ENCODE measurements around the gene CCDC106. TPM values are rescaled to one million over a fixed set of nuclear protein-coding genes. Genes with fewer than 3 reads are reported as not detected.

The CCDC106 gene
- total and polyA plus RNA-seq, 4 donors: 7.2 to 19.0 (median 10.5) TPM

- intact Hi-C loops (cut with DNase I): loop anchor here in 1 of 2 donors (10.0 kb wide), 1 partner anchor 468 kb away; the partner anchor contains the start of gene ZNF787
- WGBS, 2 donors: 52 to 53% methylated on average over 18 of the region's 18 CpGs
- Histone ChIP-seq H3K36me3 (ENCODE audit: control insufficient read depth in 1 of 2, insufficient read depth in 2 of 2, low read length in 1 of 2) (peaks cover 0 to 2% of the 10 kb centered on the region in 2 donors), H3K9me3 (ENCODE audit: control insufficient read depth, low read length) (no peaks in the 10 kb centered on the region), H3K27me3 (ENCODE audit: control insufficient read depth in 1 of 2, insufficient read depth in 2 of 2, low read length in 1 of 2) (no peaks in the 10 kb centered on the region), H3K4me1 (ENCODE audit: control insufficient read depth in 1 of 2, insufficient read depth in 2 of 2, low read length in 2 of 2) (peaks cover 0 to 6% of the 10 kb centered on the region in 2 donors), H3K27ac (ENCODE audit: low read depth in 1 of 2, low read length in 2 of 2) (no peak overlapping the region), H3K4me3 (ENCODE audit: low read length in 2 of 2) (no peak overlapping the region)
- no peak for ATAC-seq (ENCODE audit: low FRiP score)
- DNase-seq: no peak
Measured at GRCh38 chr19:55656988-55657747, 9.2 kb downstream of the CCDC106 start.

- no peaks in the 10 kb centered on the region for H3K9me3 ChIP-seq (ENCODE audit: control insufficient read depth, low read length)
- intact Hi-C loops (cut with DNase I): loop anchor here in 1 of 2 donors (10.0 kb wide), 1 partner anchor 466 kb away; the partner anchor contains the start of gene ZNF787
- peaks cover 0 to 6% of the 10 kb centered on the region in 2 donors for H3K4me1 ChIP-seq (ENCODE audit: control insufficient read depth in 1 of 2, insufficient read depth in 2 of 2, low read length in 2 of 2)
- WGBS, 2 donors: 90 to 91% methylated on average over 37 of the region's 37 CpGs
- no peak for ATAC-seq (ENCODE audit: low FRiP score)
- DNase-seq: no peak
- no peak overlapping the region for H3K4me3 ChIP-seq (ENCODE audit: low read length in 2 of 2)
- H3K27ac ChIP-seq (ENCODE audit: low read depth in 1 of 2, low read length in 2 of 2): no peak overlapping the region
- no peaks in the 10 kb centered on the region for H3K27me3 ChIP-seq (ENCODE audit: control insufficient read depth in 1 of 2, insufficient read depth in 2 of 2, low read length in 1 of 2)
- H3K36me3 ChIP-seq (ENCODE audit: control insufficient read depth in 1 of 2, insufficient read depth in 2 of 2, low read length in 1 of 2): peaks cover 3 to 11% of the 10 kb centered on the region in 2 donors
Measured at GRCh38 chr19:55658846-55659459, 10.9 kb downstream of the CCDC106 start.

- 70 to 74% methylated on average over 9 of the region's 9 CpGs for WGBS, 2 donors
- H3K4me3 ChIP-seq (ENCODE audit: low read length in 2 of 2): no peak overlapping the region
- intact Hi-C loops (cut with DNase I): loop anchor here in 1 of 2 donors (10.0 kb wide), 1 partner anchor 465 kb away; the partner anchor contains the start of gene ZNF787
- ATAC-seq (ENCODE audit: low FRiP score) (no peak), DNase-seq (no peak)
- no peak overlapping the region for H3K27ac ChIP-seq (ENCODE audit: low read depth in 1 of 2, low read length in 2 of 2)
- no peaks in the 10 kb centered on the region for H3K27me3 ChIP-seq (ENCODE audit: control insufficient read depth in 1 of 2, insufficient read depth in 2 of 2, low read length in 1 of 2)
- no peaks in the 10 kb centered on the region for H3K9me3 ChIP-seq (ENCODE audit: control insufficient read depth, low read length)
- peaks cover 3 to 11% of the 10 kb centered on the region in 2 donors for H3K36me3 ChIP-seq (ENCODE audit: control insufficient read depth in 1 of 2, insufficient read depth in 2 of 2, low read length in 1 of 2)
- H3K4me1 ChIP-seq (ENCODE audit: control insufficient read depth in 1 of 2, insufficient read depth in 2 of 2, low read length in 2 of 2): peaks cover 0 to 6% of the 10 kb centered on the region in 2 donors
Measured at GRCh38 chr19:55659822-55660221, 11.8 kb downstream of the CCDC106 start.

- H3K27ac ChIP-seq (ENCODE audit: low read depth in 1 of 2, low read length in 2 of 2): no peak overlapping the region
- H3K4me3 ChIP-seq (ENCODE audit: low read length in 2 of 2): no peak overlapping the region
- intact Hi-C loops (cut with DNase I): no loop called here
- WGBS, 2 donors: 85 to 88% methylated on average over 10 to 12 of the region's 12 CpGs
- peaks cover 3 to 11% of the 10 kb centered on the region in 2 donors for H3K36me3 ChIP-seq (ENCODE audit: control insufficient read depth in 1 of 2, insufficient read depth in 2 of 2, low read length in 1 of 2)
- no peaks in the 10 kb centered on the region for H3K27me3 ChIP-seq (ENCODE audit: control insufficient read depth in 1 of 2, insufficient read depth in 2 of 2, low read length in 1 of 2)
- no peaks in the 10 kb centered on the region for H3K9me3 ChIP-seq (ENCODE audit: control insufficient read depth, low read length)
- DNase-seq (no peak), ATAC-seq (ENCODE audit: low FRiP score) (no peak)
- H3K4me1 ChIP-seq (ENCODE audit: control insufficient read depth in 1 of 2, insufficient read depth in 2 of 2, low read length in 2 of 2): peaks cover 0 to 6% of the 10 kb centered on the region in 2 donors
Measured at GRCh38 chr19:55660404-55660803, 12.4 kb downstream of the CCDC106 start.

GRCh38 chr19:55660991-55661390 lies 13.0 kb downstream of the CCDC106 start:
- no peaks in the 10 kb centered on the region for H3K27me3 ChIP-seq (ENCODE audit: control insufficient read depth in 1 of 2, insufficient read depth in 2 of 2, low read length in 1 of 2)
- ATAC-seq (ENCODE audit: low FRiP score): no peak
- WGBS, 2 donors: 69 to 78% methylated on average over 16 of the region's 16 CpGs
- no peaks in the 10 kb centered on the region for H3K9me3 ChIP-seq (ENCODE audit: control insufficient read depth, low read length)
- intact Hi-C loops (cut with DNase I): no loop called here
- H3K4me3 ChIP-seq (ENCODE audit: low read length in 2 of 2): no peak overlapping the region
- H3K27ac ChIP-seq (ENCODE audit: low read depth in 1 of 2, low read length in 2 of 2): no peak overlapping the region
- H3K4me1 ChIP-seq (ENCODE audit: control insufficient read depth in 1 of 2, insufficient read depth in 2 of 2, low read length in 2 of 2): peaks cover 0 to 6% of the 10 kb centered on the region in 2 donors
- DNase-seq: no peak
- H3K36me3 ChIP-seq (ENCODE audit: control insufficient read depth in 1 of 2, insufficient read depth in 2 of 2, low read length in 1 of 2): peaks cover 3 to 11% of the 10 kb centered on the region in 2 donors

GRCh38 chr19:55661826-55662225 lies 13.8 kb downstream of the CCDC106 start:
- intact Hi-C loops (cut with DNase I): no loop called here
- H3K27ac ChIP-seq (ENCODE audit: low read depth in 1 of 2, low read length in 2 of 2): no peak overlapping the region
- H3K36me3 ChIP-seq (ENCODE audit: control insufficient read depth in 1 of 2, insufficient read depth in 2 of 2, low read length in 1 of 2): peaks cover 3 to 16% of the 10 kb centered on the region in 2 donors
- WGBS, 2 donors: 64 to 70% methylated on average over 7 of the region's 7 CpGs
- H3K27me3 ChIP-seq (ENCODE audit: control insufficient read depth in 1 of 2, insufficient read depth in 2 of 2, low read length in 1 of 2): no peaks in the 10 kb centered on the region
- peaks cover 0 to 2% of the 10 kb centered on the region in 2 donors for H3K4me1 ChIP-seq (ENCODE audit: control insufficient read depth in 1 of 2, insufficient read depth in 2 of 2, low read length in 2 of 2)
- DNase-seq (no peak), ATAC-seq (ENCODE audit: low FRiP score) (no peak)
- H3K4me3 ChIP-seq (ENCODE audit: low read length in 2 of 2): no peak overlapping the region
- H3K9me3 ChIP-seq (ENCODE audit: control insufficient read depth, low read length): no peaks in the 10 kb centered on the region

- H3K4me3 ChIP-seq (ENCODE audit: low read length in 2 of 2): no peak overlapping the region
- ATAC-seq (ENCODE audit: low FRiP score) (no peak), DNase-seq (no peak)
- H3K9me3 ChIP-seq (ENCODE audit: control insufficient read depth, low read length): no peaks in the 10 kb centered on the region
- WGBS, 2 donors: 85 to 90% methylated on average over 17 to 20 of the region's 20 CpGs
- intact Hi-C loops (cut with DNase I): no loop called here
- H3K36me3 ChIP-seq (ENCODE audit: control insufficient read depth in 1 of 2, insufficient read depth in 2 of 2, low read length in 1 of 2): peaks cover 3 to 18% of the 10 kb centered on the region in 2 donors
- H3K27ac ChIP-seq (ENCODE audit: low read depth in 1 of 2, low read length in 2 of 2): no peak overlapping the region
- H3K4me1 ChIP-seq (ENCODE audit: control insufficient read depth in 1 of 2, insufficient read depth in 2 of 2, low read length in 2 of 2): no peaks in the 10 kb centered on the region
- H3K27me3 ChIP-seq (ENCODE audit: control insufficient read depth in 1 of 2, insufficient read depth in 2 of 2, low read length in 1 of 2): no peaks in the 10 kb centered on the region
Measured at GRCh38 chr19:55663846-55664536, 16.0 kb downstream of the CCDC106 start.

GRCh38 chr19:55666343-55667005 lies 18.5 kb downstream of the CCDC106 start:
- peaks cover 6 to 21% of the 10 kb centered on the region in 2 donors for H3K36me3 ChIP-seq (ENCODE audit: control insufficient read depth in 1 of 2, insufficient read depth in 2 of 2, low read length in 1 of 2)
- H3K27ac ChIP-seq (ENCODE audit: low read depth in 1 of 2, low read length in 2 of 2): no peak overlapping the region
- WGBS, 2 donors: 83 to 84% methylated on average over 12 of the region's 12 CpGs
- no peak overlapping the region for H3K4me3 ChIP-seq (ENCODE audit: low read length in 2 of 2)
- ATAC-seq (ENCODE audit: low FRiP score) (no peak), DNase-seq (no peak)
- intact Hi-C loops (cut with DNase I): no loop called here
- no peaks in the 10 kb centered on the region for H3K4me1 ChIP-seq (ENCODE audit: control insufficient read depth in 1 of 2, insufficient read depth in 2 of 2, low read length in 2 of 2)
- H3K9me3 ChIP-seq (ENCODE audit: control insufficient read depth, low read length): no peaks in the 10 kb centered on the region
- H3K27me3 ChIP-seq (ENCODE audit: control insufficient read depth in 1 of 2, insufficient read depth in 2 of 2, low read length in 1 of 2): no peaks in the 10 kb centered on the region

Data from aorta (tissue), 5 donors.